ENCODE data around the gene CHST8.

CHST8 gene

GRCh38 chr19:33752018-33752800 lies 130.5 kb downstream of the CHST8 start:
- H3K27ac ChIP-seq: no peak overlapping the region
- TF ChIP-seq, protein P1, sequence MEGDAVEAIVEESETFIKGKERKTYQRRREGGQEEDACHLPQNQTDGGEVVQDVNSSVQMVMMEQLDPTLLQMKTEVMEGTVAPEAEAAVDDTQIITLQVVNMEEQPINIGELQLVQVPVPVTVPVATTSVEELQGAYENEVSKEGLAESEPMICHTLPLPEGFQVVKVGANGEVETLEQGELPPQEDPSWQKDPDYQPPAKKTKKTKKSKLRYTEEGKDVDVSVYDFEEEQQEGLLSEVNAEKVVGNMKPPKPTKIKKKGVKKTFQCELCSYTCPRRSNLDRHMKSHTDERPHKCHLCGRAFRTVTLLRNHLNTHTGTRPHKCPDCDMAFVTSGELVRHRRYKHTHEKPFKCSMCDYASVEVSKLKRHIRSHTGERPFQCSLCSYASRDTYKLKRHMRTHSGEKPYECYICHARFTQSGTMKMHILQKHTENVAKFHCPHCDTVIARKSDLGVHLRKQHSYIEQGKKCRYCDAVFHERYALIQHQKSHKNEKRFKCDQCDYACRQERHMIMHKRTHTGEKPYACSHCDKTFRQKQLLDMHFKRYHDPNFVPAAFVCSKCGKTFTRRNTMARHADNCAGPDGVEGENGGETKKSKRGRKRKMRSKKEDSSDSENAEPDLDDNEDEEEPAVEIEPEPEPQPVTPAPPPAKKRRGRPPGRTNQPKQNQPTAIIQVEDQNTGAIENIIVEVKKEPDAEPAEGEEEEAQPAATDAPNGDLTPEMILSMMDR (conservative IDR thresholded peaks at IDR 0.05; ENCODE audit: low read depth): no peak
- CTCF ChIA-PET: interaction anchor here (0.6 kb wide), 1 partner anchor 336 kb away, joined by 3 read pairs; no protein-coding TSS in a partner anchor
- POLR2A ChIA-PET (ENCODE audit: low non-redundant PET): no interaction called here
- DNase-seq (ENCODE audit: low spot score): no peak

- H3K27ac ChIP-seq: no peak overlapping the region
- TF ChIP-seq, protein P1 (conservative IDR thresholded peaks at IDR 0.05; ENCODE audit: low read depth): no peak
- ChIA-PET POLR2A (ENCODE audit: low non-redundant PET) (no interaction called here), CTCF (interaction anchor here (0.6 kb wide), 1 partner anchor 337 kb away, joined by 3 read pairs; no protein-coding TSS in a partner anchor)
- no peak for DNase-seq (ENCODE audit: low spot score)
These were observed 131.2 kb downstream of the CHST8 start for GRCh38 chr19:33752945-33753344.

- ChIA-PET POLR2A (ENCODE audit: low non-redundant PET) (no interaction called here), CTCF (no interaction called here)
- no peak for DNase-seq (ENCODE audit: low spot score)
- TF ChIP-seq, protein P1 (conservative IDR thresholded peaks at IDR 0.05; ENCODE audit: low read depth): no peak
- H3K27ac ChIP-seq: no peak overlapping the region
These were observed 132.6 kb downstream of the CHST8 start for GRCh38 chr19:33754361-33754760.

- no peak for DNase-seq (ENCODE audit: low spot score)
- H3K27ac ChIP-seq: no peak overlapping the region
- ChIA-PET CTCF (interaction anchor here (0.8 kb wide), 2 partner anchors 325 to 340 kb away, joined by 3 read pairs; no protein-coding TSS in a partner anchor), POLR2A (ENCODE audit: low non-redundant PET) (interaction anchor here (0.6 kb wide), 1 partner anchor 30 kb away, joined by 3 read pairs; no protein-coding TSS in a partner anchor)
- TF ChIP-seq, protein P1 (conservative IDR thresholded peaks at IDR 0.05; ENCODE audit: low read depth): no peak
These were observed 133.6 kb downstream of the CHST8 start for GRCh38 chr19:33755099-33756035.

- POLR2A ChIA-PET (ENCODE audit: low non-redundant PET): interaction anchor here (0.6 kb wide), 1 partner anchor 31 kb away, joined by 3 read pairs; no protein-coding TSS in a partner anchor
- CTCF ChIA-PET: interaction anchor here (0.8 kb wide), 1 partner anchor 340 kb away, joined by 3 read pairs; no protein-coding TSS in a partner anchor
- no peak overlapping the region for H3K27ac ChIP-seq
- no peak for DNase-seq (ENCODE audit: low spot score)
- TF ChIP-seq, protein P1 (conservative IDR thresholded peaks at IDR 0.05; ENCODE audit: low read depth): no peak
These were observed 134.4 kb downstream of the CHST8 start for GRCh38 chr19:33756177-33756576.

DNA sequence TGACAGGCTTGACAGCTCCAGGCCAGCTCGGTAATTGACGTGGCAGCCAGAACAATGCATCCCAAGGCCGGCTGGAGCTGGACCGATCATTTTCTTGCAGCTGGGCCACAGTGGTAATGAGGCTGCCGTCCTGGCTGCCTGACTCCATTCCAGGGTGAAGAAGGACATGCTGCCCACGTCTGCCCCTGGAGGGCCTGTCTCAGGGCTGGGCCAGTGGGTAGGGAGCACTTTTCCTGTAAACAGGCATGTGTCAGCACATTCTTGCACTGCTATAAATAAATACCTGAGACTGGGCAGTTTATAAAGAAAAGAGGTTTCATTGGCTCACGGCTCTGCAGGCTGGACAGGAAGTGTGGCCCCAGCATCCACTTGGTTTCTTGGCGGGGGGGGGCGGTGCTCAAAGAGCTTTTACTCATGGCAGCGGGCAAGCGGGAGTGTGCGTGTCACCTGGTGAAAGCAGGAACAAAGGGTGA lies 136.8 kb downstream of the CHST8 start:
- peak overlapping the region; percentile 45 for H3K27ac ChIP-seq
- POLR2A ChIA-PET (ENCODE audit: low non-redundant PET): no interaction called here
- CTCF ChIA-PET: interaction anchor here (0.6 to 1.5 kb wide), 2 partner anchors 19 to 269 kb away, joined by 3 to 5 read pairs; no protein-coding TSS in a partner anchor
- TF ChIP-seq, protein P1 (conservative IDR thresholded peaks at IDR 0.05; ENCODE audit: low read depth): no peak
- peak; percentile 44 for DNase-seq (ENCODE audit: low spot score)

All from RWPE1 (cell line).